OCI-LY7 (cell line): Measurements from ENCODE around the gene DOCK4.

Experiments used
- EZH2phosphoT487 ChIP-seq: fragments of 200-600 bp; sonication (generic); IDR thresholded peaks from 2 replicates; pipeline ENCODE4 v1.6.1; 2018; ENCODE audit warnings: low read depth, borderline replicate concordance, mild to moderate bottlenecking, mixed run types, antibody characterized with exemption, low read length, moderate library complexity, mixed read lengths
- TF ChIP-seq, protein P1 (sequence below): fragments of 200-600 bp; sonication (generic); conservative IDR thresholded peaks from 2 replicates; pipeline ENCODE4 v1.5.1; 2014; ENCODE audit warnings: mild to moderate bottlenecking, antibody characterized with exemption, low read length, moderate library complexity, mixed read lengths

DNA sequence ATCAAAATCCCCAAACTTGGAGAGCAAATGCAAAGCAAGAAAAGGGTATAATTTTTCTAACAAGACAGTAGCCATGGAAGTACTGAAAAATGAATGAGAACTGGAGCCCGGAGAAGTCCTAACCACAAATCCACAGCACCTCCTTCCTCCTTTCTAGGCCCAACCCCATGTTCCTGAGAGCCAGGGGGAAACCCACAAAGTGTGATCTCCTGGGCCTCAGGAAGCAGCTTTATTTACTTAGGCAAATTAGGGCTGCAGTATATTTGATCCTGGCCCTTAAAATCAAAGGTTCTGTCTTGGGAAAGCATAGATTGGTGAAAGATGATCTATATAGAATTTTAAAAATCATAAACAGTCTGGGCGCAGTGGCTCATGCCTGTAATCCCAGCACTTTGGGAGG is 103.0 kb downstream of the DOCK4 start:
- TF ChIP-seq EZH2phosphoT487 = no peak
- TF ChIP-seq, protein P1, sequence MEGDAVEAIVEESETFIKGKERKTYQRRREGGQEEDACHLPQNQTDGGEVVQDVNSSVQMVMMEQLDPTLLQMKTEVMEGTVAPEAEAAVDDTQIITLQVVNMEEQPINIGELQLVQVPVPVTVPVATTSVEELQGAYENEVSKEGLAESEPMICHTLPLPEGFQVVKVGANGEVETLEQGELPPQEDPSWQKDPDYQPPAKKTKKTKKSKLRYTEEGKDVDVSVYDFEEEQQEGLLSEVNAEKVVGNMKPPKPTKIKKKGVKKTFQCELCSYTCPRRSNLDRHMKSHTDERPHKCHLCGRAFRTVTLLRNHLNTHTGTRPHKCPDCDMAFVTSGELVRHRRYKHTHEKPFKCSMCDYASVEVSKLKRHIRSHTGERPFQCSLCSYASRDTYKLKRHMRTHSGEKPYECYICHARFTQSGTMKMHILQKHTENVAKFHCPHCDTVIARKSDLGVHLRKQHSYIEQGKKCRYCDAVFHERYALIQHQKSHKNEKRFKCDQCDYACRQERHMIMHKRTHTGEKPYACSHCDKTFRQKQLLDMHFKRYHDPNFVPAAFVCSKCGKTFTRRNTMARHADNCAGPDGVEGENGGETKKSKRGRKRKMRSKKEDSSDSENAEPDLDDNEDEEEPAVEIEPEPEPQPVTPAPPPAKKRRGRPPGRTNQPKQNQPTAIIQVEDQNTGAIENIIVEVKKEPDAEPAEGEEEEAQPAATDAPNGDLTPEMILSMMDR = no peak
